ENCODE results near the gene MTM1. TPM values are rescaled to one million over a fixed set of nuclear protein-coding genes. Genes with fewer than 3 reads are reported as not detected.

The MTM1 gene
- total RNA-seq, 1 donor from 2014 or later: 28.4 TPM

GRCh38 chrX:150607201-150607600 is 38.8 kb downstream of the MTM1 start:
- no peak overlapping the region for H3K4me3 ChIP-seq
- H3K27me3 ChIP-seq: no peaks in the 10 kb centered on the region
- H3K27ac ChIP-seq: no peak overlapping the region
- DNase-seq (no peak), ATAC-seq (peak; percentile 70)
- intact Hi-C loops (cut with DNase I): no loop called here
- no peaks in the 10 kb centered on the region for H3K4me1 ChIP-seq
- H3K36me3 ChIP-seq: peaks cover 4% of the 10 kb centered on the region
- TF ChIP-seq CTCF (IDR thresholded peaks at IDR 0.05): no peak
- H3K9me3 ChIP-seq: no peaks in the 10 kb centered on the region

- intact Hi-C loops (cut with DNase I): no loop called here
- DNase-seq (no peak), ATAC-seq (no peak)
- H3K4me1 ChIP-seq: no peaks in the 10 kb centered on the region
- no peak for TF ChIP-seq CTCF (IDR thresholded peaks at IDR 0.05)
- no peak overlapping the region for H3K4me3 ChIP-seq
- peaks cover 4% of the 10 kb centered on the region for H3K36me3 ChIP-seq
- H3K27me3 ChIP-seq: no peaks in the 10 kb centered on the region
- no peak overlapping the region for H3K27ac ChIP-seq
- H3K9me3 ChIP-seq: no peaks in the 10 kb centered on the region
Measured at GRCh38 chrX:150610043-150610442, 41.6 kb downstream of the MTM1 start.

- H3K27ac ChIP-seq: no peak overlapping the region
- DNase-seq (no peak), ATAC-seq (no peak)
- intact Hi-C loops (cut with DNase I): no loop called here
- no peaks in the 10 kb centered on the region for H3K4me1 ChIP-seq
- no peaks in the 10 kb centered on the region for H3K9me3 ChIP-seq
- peaks cover 5% of the 10 kb centered on the region for H3K36me3 ChIP-seq
- no peak for TF ChIP-seq CTCF (IDR thresholded peaks at IDR 0.05)
- no peak overlapping the region for H3K4me3 ChIP-seq
- H3K27me3 ChIP-seq: no peaks in the 10 kb centered on the region
Measured at GRCh38 chrX:150610446-150610845, 42.0 kb downstream of the MTM1 start.

GRCh38 chrX:150615356-150615755 is 46.9 kb downstream of the MTM1 start:
- Histone ChIP-seq H3K36me3 (peaks cover 16% of the 10 kb centered on the region), H3K4me3 (no peak overlapping the region), H3K4me1 (no peaks in the 10 kb centered on the region), H3K9me3 (no peaks in the 10 kb centered on the region), H3K27ac (no peak overlapping the region), H3K27me3 (no peaks in the 10 kb centered on the region)
- ATAC-seq (no peak), DNase-seq (no peak)
- TF ChIP-seq CTCF (IDR thresholded peaks at IDR 0.05): no peak
- intact Hi-C loops (cut with DNase I): no loop called here

- Histone ChIP-seq H3K4me1 (no peaks in the 10 kb centered on the region), H3K27me3 (no peaks in the 10 kb centered on the region), H3K27ac (no peak overlapping the region), H3K9me3 (no peaks in the 10 kb centered on the region), H3K36me3 (peaks cover 18% of the 10 kb centered on the region), H3K4me3 (no peak overlapping the region)
- TF ChIP-seq CTCF (IDR thresholded peaks at IDR 0.05): no peak
- DNase-seq (no peak), ATAC-seq (no peak)
- intact Hi-C loops (cut with DNase I): no loop called here
Measured at GRCh38 chrX:150616179-150616862, 47.9 kb downstream of the MTM1 start.

- Histone ChIP-seq H3K27me3 (no peaks in the 10 kb centered on the region), H3K36me3 (peaks cover 14% of the 10 kb centered on the region), H3K4me1 (no peaks in the 10 kb centered on the region), H3K9me3 (no peaks in the 10 kb centered on the region), H3K4me3 (no peak overlapping the region), H3K27ac (no peak overlapping the region)
- no peak for TF ChIP-seq CTCF (IDR thresholded peaks at IDR 0.05)
- ATAC-seq (no peak), DNase-seq (no peak)
- intact Hi-C loops (cut with DNase I): no loop called here
Measured at GRCh38 chrX:150616863-150617198, 48.4 kb downstream of the MTM1 start.

Measured in upper lobe of right lung (tissue), 1 donor.